ENCODE measurements around the gene SOST.

DNA sequence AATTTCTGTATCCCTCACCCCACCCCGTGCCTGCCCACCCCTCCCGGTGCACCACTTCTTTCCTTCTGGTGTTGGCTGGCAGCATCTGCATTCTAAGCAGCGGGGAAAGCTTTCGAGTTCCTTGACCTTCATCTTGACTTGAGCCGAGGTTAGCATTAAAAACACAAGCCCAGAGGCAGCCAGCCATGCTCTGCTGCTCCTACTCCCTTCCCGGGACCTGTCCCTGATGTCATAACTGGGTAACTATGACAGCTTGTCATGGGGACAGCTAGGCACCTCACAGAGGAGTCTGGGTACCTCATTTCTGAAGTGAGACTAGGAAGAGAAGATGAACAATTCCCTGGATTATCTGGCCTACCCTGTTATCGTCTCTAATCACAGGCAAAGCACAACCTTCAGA is 21.5 kb upstream of the SOST start, which contains the start of gene CFAP97D1:
- TF ChIP-seq, protein P1, sequence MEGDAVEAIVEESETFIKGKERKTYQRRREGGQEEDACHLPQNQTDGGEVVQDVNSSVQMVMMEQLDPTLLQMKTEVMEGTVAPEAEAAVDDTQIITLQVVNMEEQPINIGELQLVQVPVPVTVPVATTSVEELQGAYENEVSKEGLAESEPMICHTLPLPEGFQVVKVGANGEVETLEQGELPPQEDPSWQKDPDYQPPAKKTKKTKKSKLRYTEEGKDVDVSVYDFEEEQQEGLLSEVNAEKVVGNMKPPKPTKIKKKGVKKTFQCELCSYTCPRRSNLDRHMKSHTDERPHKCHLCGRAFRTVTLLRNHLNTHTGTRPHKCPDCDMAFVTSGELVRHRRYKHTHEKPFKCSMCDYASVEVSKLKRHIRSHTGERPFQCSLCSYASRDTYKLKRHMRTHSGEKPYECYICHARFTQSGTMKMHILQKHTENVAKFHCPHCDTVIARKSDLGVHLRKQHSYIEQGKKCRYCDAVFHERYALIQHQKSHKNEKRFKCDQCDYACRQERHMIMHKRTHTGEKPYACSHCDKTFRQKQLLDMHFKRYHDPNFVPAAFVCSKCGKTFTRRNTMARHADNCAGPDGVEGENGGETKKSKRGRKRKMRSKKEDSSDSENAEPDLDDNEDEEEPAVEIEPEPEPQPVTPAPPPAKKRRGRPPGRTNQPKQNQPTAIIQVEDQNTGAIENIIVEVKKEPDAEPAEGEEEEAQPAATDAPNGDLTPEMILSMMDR (IDR thresholded peaks at IDR 0.05) = no peak
- no peak for TF ChIP-seq POLR2A (IDR thresholded peaks at IDR 0.05)

Measured in esophagus squamous epithelium (tissue), 4 donors.